ENCODE data around the gene CDKN2AIPNL.

- TF ChIP-seq CTCF (conservative IDR thresholded peaks at IDR 0.05 in 1 of 2, IDR thresholded peaks at IDR 0.05 in 1 of 2; ENCODE audit: low read depth in 1 of 2, low read length in 2 of 2) (no peak), EZH2 (IDR thresholded peaks at IDR 0.05; ENCODE audit: low read length, missing control alignments) (no peak)
Observed at GRCh38 chr5:134445856-134446818, 34.5 kb upstream of the CDKN2AIPNL start.
